HUDEP-2 (cell line): Measurements from ENCODE around the gene AR.

Experiments
- DNase-seq, 76 experiments: peaks; one replicate each; lab custom pipeline; 2025; ENCODE audit not compliant: unreplicated experiment in 76 of 76; lab: John Stamatoyannopoulos, UW

The AR gene

DNA sequence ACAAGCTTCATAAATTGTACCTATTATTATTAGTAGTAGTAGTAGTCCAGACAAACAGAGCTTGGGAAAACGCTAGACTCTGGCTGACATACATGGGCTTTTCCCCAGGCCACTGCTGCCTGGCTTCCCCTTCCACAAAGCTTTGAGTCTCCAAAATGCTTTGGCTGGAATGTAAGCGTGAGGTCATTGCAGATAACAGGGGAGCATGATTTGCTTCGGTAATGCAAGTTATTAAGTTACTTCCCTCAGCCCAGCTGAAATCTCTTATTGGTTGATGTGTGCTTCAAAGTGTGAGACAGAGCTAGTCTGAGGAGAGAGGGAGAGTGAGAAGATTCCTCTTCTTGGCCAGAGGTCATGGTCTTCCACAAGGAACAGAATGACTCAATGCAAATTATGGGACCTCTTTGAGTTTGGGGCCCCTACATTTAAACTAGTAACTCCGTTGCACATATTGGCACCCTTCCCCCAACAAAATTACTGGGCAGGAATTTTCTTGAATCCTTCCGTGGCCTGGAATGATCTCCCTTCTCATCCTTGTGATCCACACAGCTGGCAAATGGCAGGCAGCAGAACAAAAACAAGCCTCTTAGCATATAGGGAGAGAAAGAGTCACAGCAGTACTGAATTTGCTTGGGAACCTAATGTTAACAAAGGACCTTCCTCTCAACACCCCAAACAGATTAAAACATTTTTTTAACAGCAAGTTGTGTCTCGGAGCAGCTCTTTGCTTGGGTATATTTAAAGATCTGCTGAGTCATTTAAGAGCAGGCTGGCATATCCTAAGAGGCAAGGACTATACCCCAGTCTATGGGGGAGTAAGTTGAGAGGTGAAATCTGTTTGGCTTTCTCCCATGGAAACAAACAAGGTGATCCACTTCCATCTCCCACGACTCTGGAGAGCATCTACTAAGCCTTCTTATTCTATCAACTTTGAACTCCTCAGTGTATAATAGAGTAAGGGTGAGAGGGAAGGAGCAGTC lies 19.9 kb downstream of the AR start:
- DNase-seq = no peak

DNA sequence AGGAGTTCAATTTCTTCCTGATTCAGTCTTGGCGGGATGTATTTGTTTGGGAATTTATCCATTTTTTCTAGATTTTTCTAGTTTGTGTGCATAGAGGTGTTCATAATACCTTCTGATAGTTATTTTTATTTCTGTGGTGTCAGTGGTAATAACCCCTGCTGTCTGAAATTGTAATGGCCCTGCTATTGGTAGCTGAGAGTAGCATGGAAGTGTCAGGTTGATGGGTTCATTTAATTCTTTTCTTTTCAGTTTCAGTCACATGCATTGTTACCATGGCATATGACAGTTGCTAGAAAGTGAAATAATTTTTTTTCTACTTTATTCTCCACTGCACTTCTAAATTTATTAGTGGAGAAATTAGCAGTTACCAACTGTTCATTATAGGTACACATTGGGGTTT lies 20.7 kb downstream of the AR start:
- no peak for DNase-seq

DNA sequence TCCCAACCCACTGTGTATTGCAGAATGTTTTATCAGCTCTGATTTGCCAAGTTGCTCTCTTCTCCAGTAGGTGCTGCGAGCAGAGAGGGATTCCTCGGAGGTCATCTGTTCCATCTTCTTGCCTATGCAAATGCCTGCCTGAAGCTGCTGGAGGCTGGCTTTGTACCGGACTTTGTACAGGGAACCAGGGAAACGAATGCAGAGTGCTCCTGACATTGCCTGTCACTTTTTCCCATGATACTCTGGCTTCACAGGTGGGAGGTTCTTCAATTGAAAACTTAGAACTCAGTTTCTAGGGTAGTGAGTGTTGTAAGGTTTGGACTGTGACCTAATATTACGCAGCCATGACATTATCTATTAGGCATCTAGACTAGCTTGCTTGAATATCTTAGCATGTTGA lies 24.9 kb downstream of the AR start:
- no peak for DNase-seq

DNA sequence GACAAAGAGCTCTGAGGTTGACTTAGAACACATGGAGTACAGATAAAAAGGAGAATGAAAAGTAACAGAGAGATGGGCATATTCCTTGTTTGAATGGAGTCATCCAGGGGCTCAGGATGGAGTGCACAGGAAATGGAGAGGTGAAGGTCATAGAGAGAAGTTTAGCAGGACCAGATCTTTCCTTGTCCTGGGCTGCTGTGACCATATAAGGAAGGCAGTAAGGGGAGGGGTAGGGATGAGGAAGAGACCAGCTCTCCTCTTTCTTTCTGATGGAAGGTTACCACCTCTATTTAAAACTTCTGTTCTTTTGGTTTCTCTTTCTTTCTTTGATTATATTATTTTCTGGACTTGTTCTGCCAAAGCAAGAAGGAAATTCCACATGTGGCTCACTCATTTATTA lies 27.0 kb downstream of the AR start:
- DNase-seq = no peak

DNA sequence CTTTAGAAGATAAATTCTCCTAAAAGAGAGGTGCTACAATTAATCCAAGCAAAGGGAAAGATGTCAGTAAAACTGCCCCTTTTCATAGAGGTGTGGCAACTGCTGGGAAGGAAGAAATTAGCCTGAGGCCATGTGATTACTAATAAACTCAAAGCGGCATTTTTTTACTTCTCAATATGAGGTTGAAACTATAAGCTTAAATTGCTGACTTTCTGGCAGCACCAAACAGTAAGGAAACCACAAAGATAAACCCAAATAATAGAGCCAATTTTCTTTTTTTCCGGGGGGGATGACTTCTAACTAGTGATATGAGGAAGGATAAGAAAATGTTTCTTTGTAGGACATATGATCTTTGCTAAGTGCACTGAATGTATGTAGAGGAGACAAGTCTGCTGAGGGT lies 30.9 kb downstream of the AR start:
- DNase-seq = no peak

DNA sequence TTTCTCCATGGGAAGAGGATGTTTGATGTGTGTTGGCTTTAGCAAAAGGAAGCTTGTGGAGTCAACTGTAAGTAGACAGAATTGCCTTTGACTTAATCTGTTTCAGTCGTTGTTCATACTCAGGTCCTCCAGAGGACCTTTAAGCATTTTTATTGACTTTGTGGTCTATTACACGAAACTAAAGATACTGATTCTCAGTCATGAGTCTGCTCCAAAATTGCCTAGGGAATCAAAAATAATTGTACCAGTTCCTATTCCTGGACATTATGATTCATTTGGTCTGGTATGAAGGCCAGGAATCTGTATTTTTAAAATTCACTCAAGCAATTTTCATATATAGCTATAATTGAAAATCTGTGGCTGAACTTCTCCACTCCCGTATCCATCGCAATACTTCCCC lies 38.6 kb downstream of the AR start:
- DNase-seq = no peak

DNA sequence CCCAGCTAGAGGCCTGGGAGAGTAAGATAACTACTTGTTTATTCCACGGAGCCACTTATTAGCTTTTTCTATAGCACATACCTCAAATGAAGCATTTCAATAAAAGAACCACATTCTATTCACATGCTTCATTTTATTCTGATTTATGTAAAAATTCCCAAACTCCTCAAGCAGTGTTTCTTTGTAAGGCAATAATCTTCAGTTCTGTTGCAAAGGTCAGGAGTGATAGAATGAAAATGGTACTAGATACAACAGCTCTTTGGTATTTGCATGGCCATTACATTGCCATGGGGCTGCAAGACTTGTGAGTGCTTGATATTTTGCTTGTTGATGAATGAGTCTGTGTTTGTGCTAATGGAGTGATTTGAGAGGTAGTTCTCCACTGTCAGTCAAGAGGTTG lies 39.4 kb downstream of the AR start:
- no peak for DNase-seq

DNA sequence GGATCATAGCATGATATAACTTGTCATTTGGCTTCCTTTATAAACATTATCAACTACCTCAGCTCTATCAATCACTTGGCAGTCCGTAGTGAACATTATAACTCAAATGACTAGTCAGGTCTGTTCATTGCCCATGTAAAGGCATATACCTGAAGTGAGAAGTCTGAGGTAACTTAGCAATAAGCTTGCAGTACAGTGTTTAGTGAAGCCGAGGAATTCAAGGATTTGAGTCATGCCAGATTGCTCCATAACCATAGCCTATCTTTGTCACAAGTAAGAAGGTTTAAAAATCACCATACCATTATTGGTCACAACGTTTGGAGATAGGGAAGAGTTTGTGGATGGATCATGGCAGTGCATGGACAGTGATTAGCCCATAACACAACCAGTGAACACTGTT lies 41.6 kb downstream of the AR start:
- DNase-seq = no peak

DNA sequence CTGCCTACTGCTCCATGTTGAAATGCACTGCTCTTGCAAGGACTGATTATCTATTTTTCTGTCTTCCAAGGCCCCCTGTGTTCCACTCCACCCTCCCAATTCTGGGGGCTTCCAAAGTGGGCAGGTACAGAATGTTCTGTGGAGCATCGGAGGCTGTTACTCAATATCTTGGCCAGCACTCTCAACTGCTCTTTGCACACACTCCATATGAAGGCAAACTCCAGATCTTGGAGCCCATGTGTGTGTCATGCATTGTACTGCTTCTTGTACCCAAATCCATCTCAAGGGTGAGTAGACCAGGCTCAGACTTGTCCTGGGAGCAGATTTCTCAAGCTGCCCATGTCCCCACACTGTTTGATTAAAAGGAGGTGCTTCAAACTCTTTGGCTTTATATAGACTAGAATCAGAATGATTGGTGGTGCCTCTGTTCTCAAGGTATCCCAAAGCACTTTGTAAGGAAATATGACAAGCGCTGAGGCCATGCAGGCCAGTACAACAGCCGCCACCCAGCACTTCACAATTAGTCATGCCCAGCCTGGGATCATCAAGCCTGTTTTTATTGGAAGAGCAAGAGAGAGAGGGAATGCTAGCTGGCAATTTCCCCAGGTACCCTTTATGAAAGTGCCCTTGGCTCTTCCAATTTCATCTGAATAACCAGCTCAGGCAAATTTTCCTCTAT lies 44.3 kb downstream of the AR start:
- DNase-seq = no peak

DNA sequence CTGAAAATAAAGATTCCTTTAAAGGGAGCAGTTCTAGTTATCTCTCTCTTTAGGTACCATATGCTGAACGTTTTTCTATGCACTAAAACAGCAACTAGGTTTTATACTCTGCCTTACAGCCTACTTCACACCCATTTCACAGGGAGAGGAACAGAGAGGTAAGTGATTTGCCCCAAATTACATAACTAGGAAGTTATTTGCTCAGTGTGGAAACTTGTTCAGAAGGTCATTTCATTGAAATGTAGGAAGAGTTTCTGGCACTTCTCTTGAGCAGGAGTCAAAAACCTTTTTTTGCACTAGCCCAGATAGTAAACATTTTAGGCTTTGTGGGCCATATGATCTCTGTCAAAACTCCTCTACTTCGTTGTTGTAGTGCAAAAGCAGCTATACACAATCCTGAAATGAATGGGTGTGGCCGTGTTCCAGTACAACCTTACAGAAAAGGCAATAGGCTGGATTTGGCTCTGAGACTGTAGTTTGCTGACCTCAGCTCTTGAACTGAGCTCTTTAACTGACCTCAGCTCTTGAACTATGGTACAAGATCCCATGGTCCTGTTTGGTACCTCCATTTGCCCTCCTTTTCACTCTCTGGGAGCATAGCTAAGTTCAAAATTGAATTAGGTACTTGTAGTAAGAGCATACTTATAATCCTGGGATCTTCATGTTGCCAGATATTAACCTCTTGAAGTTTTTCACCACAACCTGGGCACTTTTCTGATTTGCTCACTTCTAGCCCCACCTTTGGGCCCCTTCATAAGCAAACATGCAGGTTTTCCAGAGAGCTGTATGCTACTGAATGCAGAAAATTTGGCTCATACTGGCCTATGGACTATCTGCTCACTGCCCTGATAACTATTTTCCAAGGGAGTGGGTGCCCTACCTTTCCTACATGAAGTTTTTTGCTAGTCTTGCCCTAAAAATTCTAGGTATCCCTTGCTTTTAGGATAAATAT lies 53.3 kb downstream of the AR start:
- DNase-seq = no peak

DNA sequence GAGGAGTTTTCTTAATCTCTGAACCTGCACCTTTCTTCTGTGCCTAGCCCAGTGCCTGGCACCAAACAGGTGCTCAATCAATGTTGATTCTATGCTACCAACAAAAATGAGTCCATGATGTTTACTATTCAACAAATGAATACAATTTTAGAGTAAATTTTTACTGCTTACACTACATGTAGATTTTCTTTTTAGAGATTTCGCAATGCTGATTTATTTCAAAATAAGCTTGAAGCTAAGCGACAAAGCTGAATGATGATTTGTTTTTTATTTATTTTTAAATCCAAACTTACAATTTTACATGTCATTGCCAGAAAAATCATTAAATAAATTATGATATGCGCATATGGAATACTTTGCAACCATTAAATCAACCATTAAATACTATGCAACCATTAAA lies 55.7 kb downstream of the AR start:
- no peak for DNase-seq

DNA sequence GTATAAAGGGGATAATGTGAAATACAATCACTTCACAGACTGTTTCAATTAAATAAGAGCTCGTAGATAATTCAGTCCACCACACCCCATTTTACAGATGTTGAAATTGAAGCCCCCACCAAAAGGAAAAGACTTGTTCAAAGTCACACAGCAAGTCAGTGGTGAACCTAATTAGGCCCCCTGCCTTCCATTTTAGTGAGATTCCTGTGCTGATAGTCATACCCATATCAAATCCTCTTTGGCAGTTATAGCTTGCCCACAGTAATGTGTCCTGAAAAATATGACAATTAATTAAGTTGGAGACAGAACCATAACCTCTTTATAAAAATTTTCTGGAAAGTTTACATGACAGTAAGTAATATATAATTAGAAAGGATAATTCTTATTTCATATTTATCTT lies 58.0 kb downstream of the AR start:
- DNase-seq = no peak

DNA sequence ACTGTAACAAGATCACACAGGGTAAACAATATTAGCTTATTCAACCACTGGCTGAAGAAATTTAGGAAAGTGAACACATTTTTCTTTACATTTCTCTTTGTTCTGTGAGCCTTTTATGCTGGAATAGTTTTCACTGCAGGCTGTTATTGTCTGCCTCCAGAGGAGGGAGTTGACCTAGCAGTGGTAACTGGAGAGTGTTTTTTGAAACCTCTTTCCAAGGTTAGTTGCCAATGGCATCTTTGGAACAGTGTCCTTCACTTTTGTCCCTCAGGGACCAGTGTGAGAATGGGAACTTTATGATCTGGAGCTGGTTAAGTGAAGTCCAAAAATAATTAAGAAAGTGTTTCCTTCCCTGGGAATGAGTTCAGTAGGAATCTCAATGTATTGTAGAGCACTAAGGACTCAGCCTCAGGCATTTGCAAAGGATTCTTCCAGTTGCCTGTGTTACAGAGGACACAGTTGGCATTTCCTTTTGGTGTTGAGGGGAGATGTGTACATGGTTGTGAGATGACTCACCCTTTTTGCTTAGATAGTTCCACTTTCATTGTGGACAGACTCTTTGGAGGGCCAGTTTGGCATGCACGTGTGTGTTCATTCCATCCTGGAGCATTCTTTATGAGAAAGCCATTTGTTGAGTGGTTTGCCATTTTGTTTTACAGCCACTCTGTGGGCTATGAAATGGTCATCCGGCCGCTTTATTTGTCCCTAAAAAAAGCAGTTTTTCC lies 61.3 kb downstream of the AR start:
- no peak for DNase-seq

DNA sequence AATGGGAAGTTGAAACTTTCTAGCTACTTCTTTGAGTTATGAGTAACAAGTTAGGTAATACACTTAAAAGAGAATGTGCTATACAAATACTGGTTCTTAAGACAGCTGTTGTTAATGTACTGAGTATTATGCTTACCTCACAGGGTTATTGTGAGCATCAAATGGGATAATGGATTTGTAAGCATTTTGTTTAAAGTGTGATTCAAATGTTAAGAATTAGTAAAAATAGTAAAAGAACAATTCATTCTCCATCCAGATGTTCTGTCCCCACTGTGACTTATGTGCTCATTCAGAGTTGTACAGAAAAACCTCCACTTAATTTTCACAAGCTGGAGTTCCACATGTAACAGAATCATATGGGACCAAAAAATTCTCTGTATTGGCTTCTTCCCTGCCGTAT lies 63.6 kb downstream of the AR start:
- DNase-seq = no peak

DNA sequence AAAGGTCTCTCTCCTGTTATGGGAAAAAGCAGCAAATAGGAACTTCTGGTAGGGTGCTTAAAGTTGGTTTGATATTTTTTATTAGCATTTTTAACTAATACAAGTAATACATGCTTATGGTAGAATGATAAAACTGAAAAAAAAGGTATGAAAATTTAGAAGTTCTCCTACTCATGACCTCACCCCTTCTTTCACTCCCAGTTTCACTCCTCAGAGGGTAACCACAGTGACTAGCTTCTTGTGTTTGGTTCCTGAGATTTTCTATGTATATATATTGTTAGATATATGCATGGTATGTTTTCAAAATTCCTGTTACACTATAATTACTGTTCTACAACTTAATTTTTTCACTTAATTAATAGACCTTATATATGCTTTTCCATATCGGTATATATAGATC lies 66.5 kb downstream of the AR start:
- no peak for DNase-seq

DNA sequence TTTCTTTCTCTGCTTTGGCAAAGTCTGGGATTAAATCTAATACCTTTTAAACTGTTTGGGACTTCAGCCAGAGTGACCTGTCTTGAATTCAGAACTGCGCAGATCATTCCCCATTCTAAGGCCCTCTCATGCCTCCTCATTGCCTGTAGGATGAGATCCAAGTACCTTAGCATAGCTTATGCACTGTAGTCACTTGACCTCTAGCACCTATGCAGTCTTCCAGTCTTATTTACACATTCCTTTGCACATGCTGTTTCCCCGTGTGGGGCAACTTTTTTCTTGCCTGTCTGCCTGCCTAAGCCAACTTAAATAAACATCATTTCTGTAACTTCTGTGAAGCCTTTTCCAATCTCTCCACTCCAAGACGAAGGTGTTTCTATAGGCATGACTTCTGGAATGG lies 68.4 kb downstream of the AR start:
- no peak for DNase-seq

DNA sequence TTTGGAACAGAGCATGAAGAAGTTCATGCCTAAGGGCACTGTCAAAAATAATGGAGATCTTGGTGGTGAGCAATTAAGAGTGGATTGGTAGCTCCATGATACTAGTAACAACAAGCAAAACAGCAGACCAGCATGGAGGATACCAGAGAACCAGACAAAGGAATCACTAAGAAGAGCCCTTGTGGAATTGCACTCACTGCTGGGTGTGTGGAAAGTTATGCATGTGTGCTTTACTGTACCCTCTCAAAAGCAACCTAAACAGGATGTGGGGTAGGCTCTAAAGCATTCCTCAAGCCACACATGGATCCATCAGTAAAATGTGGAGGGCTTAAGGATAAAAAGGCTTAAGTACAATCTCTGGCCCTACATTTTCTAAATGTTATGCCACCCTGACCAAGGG lies 69.5 kb downstream of the AR start:
- no peak for DNase-seq

DNA sequence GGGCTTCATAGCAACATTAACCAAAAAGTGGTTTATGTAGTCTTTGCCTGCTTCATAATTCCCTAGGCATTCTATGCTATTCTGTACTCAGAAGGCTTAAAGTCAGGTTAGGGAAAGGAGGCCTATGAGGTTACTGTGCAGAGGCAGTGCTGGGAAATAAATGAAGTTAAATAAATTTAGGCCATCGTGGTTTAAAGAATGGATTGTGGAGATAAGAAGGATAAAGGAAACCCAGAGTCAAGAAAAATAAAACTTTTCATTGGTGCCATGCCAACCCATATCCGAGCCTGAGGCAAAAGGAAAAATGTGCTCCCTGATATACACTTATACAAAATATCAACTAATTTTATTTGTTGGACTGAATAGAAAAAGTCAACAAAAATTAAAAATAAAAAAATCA lies 70.2 kb downstream of the AR start:
- DNase-seq = no peak

DNA sequence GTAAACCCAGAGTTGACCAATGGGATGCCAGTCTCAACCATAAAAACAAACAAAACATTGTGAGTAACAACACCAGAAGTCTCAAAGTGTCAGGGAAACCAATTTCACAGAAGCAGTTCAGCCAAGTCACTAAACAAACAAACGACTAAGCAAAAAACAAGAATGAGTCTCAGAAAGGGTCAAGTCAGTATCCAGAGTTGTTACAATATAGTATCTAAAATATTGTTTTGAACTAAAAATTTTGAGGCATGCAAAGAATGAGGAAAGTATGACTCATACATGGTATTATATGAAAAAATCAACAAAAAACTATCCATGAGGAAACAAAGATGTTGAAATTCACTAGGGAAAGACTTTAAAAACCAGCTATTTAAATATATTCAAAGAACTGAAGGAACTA lies 70.6 kb downstream of the AR start:
- no peak for DNase-seq

DNA sequence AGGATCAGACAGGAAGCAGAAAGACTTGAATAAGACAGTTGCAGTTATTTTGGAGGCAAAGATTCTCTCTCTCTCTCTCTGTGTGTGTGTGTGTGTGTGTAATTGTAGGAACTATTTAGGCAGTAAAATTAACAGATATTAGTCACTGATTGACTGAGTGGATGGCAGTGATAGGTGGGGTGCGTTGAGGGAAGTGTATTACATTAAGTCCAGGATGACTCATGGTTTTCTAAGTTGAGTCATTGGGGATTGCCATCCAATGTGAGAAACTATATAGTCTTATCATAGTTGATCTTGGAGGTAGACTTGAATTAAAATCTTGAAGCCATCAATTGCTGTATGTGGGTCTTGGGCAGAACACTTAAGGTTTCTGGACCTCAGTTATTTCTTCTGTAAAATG lies 75.4 kb downstream of the AR start:
- no peak for DNase-seq
